HS-5 (cell line): ENCODE data around the gene MICA.

ENCODE experiments used
- DNase-seq: peaks from one replicate; pipeline ENCODE4 v3.0.0-alpha.2; 2012; ENCODE audit warnings: low read depth

MICA gene

DNA sequence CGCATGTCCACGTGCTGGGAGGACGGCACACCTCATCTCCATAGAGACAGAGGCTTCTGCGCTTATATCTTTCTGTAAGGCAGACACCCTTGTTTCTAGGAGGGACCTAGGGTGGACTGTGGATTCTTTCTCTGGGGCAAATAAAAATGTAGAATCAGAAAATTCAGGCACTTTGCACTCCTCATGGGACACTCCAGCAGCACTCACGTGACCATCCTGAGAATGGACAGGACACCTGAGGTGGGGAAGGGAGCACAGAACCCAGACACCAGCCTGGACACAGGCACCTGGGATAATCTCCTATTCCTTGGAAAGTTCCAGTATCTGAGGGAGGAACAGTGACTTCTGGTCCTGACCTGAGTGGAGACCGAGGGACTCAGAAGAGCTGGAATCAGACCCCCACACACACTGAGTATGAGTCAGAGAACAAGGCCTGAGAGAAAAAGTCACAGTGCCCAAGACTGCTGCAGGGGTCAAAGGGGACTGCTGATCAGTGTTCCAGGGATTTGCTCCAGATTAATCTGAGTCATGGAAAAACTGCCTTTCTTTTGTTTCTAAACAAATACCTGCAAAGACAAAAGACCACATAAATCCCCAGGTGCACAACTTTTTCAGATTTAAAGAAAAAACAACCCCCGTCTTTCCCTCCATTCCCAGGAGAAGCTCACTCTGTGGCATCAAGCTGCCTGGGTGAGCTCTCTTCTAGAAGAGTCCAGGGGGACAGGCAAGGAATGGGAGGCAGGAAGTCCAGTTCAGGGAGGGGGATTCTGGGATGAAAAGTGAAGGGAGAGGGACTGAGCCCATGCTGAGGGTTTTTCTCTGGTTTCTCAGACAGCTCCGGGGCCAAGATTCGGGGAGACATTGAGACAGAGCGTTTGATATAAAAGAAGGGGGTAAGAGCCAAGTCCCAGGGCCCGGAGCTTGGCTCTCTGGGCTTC, 58.9 kb downstream of the MICA start:
- no peak for DNase-seq

DNA sequence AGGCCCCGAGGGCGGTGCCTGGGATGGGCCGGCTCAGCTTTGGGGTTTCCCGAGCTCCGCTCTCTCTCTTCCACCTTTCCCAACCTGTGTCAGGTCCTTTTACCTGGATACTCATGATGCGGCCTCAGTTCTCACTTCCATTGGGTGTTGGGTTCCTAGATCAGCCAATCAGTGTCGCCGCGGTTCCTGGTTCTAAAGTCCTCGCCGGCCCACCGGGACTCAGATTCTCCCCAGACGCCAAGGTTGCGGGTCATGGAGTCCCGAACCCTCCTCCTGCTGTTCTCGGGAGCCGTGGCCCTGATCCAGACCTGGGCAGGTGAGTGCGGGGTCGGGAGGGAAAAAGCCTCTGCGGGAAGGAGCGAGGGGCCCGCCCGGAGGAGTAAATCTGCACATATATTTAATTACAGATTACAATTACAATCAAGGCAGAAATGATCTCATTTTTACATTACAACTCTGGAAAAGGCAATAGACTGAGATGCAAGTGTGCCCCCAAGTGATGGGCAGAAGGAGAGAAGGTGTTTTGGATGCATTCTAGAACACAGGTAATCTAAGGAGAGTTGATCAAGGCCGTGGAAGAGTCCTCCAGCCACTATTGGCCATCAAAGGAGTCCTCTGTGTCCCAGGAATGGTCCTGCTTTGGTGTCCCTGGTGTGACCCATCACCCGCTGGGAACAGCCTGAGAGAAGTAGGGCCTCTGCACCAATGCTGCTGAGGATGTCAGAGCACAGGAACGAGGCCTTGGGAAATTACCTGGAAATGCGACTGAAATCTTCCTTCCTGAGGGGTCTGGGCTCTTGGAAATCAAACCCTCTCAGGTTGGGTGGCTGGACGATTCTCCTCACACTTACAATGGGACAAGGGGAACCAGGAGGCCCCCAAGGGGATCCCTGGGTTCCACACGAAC, 59.8 kb downstream of the MICA start:
- DNase-seq = no peak

DNA sequence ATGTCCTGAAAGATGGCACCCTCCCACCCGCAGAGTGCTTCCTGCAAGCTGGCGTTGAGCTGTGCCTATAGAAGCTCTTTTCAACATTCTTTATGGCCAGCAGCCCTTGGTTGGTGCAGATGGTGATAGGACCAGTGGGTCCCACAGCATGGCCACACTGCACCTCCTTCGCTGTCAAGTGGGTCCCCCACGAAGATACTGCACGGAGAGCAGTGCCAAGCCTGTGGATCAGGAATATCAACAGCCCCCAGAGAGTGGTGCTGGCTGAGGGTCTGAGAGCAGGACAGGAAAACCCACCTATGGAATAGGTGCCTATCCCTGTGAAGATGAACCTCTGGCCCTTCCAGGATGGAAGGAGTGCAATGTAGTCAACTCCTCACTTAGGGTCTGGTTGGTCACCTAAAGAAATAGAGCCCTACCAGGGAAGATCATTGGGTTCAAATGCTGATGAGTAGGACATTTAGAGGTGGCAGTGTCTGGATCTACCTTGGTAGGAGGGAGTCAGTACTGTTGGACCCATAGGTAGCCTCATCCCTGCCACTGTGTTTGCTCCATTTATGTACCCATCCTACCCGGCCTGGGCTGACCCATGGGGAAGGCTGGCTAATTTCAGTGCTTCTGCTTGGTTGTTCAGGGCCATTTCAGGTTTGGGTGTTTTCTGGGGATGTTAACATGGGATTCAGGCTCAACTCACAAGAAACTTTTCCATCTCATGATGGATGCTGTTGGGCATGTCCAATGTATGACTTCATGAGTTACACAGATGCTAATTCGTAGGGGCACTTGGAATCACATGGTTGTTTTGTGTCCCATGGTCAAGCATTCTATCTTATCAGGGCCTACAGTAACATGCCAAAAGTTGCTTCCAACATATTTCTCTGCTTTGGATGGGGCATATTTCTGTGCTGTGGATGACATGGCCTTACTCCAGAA, 61.1 kb downstream of the MICA start:
- DNase-seq = no peak
